Stimulated activated CD8-positive, alpha-beta memory T cell treated with anti-CD3 and anti-CD28 coated beads, Interleukin-7, amount 100 ng/mL, for 48 hours (primary cell): ENCODE measurements around the gene CEP20.

Source experiments
- DNase-seq, 2 donors: peaks; one replicate each; pipeline ENCODE4 v3.0.0-alpha.2; 2020; ENCODE audit warnings: low read depth in 1 of 2; ENCODE audit errors: extremely low read depth in 1 of 2

CEP20 gene

DNA sequence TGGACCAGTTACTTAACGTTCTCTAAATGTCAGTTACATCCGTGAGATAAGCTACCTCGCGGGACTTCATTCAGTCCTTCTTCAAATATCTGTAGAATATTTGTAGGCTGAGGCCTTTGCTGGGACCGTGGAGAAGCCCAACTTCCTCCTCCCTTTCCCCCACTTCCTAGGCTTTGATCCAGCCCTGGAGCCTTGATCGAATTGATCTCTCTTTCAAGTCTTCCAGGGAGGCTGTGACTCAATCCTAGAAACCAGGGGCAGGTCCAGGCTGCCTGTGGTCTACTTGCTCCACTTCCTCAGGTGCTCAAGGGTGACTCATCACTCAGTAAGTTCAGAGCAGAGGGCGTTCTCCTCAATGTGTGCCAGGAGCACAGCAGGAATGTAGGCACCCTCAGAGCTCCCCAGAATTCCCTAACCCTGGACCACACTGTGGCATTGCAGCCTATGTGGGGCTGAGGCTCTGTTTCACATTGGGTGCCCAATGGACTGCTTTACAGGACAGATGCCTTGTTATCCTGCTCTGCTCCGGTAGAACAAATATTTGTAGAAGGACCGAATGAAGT lies 11.2 kb upstream of the CEP20 start:
- DNase-seq: peak; percentile 17 to 57

DNA sequence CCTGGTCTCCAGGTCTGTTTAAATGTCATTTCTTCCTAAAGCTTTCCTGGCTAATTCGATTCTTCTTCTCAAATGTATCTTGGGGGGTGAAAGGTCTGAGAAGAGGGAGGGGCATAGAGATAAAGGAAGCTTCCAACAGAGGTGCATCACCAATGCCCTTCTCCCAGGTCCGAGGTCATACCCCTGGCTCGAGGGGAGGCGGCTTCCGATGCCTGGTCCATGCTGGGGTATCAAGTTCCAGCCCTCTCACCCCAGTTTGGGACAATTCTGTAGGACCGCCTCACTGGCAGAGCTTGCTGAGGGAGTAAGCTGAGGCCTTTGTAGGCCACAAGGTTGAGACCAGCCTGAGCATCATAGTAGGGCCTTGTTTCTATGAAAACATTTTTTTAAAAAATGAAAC lies 10.3 kb upstream of the CEP20 start:
- no peak for DNase-seq

DNA sequence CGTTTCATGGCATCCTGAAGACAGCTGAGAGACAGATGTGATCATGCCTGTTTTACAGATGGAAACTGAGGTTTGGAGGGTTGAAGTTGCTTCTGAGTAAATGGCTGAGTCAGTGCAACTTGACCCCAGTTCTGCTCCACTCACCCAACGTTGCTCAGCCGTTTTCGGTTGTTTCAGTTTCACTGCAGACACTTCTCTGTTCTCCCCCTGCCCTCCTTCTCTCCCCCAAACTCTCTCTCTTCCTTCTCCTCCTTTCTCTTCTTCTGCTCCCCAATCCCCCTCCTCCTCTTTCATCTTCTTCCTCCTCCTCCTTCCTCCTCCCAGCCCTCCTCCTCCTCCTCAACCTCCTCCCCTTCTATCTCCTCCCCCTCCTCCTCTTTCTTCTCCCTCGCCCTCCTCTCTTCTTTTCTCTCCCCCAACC lies 9.4 kb upstream of the CEP20 start:
- DNase-seq: peak in 1 of 2 donors; percentile 66

DNA sequence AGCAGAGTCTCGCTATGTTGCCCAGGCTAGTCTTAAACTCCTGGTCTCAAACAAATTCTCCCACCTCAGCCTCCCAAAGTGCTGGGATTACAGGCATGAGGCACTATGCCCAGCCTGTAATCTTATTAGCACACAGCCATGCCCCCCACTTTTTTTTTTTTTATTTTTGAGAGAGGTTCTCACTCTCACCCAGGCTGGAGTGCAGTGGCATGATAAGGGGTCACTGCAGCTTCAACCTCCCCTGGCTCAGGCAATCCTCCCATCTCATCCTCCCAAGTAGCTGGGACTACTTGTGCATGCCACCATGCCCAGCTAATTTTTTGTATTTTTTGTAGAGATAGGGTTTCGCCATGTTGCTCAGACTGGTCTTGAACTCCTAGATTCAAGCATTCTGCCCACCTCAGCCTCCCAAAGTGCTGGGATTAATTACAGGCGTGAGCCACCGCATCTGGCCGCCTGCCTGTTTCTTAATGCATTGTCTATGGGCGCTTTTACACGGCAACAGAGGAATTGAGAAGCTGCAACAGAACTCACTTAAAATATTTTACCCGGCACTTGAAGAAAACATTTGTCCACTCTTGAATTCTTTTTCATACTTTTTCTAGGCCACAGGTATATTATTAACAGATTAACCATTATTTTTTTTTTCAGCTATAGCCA lies 8.8 kb upstream of the CEP20 start:
- DNase-seq: no peak

DNA sequence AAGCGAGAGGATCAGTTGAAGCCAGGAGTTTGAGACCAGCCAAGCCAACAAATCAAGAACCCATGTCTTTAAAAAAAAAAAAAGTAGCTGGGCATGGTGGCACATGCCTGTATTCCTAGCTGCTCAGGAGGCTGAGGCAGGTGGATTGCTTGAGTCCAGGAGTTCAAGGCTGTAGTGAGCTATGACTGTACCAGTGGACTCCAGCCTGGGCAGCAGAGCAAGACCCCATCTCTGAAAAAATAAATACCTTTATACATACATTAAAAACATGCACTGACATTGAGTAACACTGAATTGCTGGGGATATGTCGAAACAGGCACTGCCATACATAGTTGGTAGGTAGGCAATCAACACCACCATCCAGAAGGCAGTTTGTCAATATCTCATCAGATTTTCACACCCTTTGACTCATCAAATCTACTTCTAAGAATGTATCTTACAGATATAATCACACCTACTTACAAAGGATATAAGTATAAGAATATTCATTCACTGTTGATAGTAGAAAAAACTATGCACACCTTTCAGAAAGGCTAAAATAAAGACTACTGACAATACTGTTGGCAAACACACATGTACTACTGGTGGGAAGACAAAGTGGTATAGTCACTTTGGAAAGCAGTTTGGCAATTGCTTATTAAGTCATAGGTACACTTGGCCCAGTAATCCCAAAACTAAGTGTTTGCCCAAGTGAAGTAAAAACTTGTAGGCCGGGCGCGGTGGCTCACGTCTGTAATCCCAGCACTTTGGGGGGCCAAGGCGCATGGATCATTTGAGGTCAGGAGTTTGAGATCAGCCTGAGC lies 6.4 kb upstream of the CEP20 start:
- DNase-seq: no peak

DNA sequence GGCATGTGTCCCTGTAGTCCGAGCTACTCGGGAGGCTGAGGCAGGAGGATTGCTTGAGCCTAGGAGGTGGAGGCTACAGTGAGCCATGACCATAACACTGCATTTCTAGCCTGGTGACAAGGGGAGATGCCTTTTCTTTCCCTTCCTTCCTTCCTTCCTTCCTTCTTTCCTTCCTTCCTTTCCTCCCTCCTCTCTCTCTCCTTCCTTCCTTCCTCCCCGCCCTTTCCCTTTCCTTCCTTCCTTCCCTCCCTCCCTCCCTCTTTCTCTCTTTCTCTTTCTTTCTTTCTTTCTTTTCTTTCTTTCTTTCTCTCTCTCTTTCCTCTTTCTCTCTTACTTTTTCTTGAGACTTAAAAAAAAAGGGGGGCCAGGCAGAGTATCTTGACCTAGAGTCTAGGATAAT lies 3.1 kb upstream of the CEP20 start:
- no peak for DNase-seq

DNA sequence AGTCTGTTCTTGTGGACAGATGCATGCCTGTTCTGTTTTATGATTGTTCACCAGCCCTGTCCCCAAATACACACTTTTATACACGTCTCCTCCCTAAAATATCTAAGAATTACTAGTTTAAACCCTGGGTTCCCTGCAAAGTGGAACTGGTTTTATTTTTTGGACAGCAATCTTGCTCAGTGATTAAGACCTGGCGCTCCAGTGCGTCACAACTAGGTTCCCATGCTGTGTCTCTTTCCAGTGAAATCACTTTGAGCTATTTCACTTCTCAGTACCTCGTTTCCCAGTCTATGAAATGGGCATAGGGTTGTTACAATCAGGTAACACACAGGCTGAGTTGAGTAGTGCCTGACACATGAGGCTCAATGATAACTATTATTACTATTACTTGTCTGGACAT lies 1.1 kb downstream of the CEP20 start:
- no peak for DNase-seq

DNA sequence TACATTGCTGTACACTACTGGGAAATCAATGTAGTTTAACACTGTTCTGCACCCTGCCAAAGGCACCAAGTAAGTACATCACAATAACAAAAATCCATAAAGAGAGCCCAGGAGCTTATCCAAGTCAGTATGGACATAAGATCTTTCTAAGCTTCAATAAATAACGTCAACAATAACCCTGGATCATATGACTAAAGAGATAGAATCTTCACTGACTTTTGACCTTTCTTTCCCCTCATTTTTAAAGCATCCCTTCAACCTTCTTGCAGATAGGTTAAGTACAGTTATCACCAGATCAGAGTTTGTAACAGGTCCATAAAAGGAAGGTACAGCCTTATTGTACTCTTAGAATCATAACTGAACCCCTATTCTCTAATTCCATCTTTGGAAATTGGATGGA lies 2.3 kb downstream of the CEP20 start:
- DNase-seq: no peak

DNA sequence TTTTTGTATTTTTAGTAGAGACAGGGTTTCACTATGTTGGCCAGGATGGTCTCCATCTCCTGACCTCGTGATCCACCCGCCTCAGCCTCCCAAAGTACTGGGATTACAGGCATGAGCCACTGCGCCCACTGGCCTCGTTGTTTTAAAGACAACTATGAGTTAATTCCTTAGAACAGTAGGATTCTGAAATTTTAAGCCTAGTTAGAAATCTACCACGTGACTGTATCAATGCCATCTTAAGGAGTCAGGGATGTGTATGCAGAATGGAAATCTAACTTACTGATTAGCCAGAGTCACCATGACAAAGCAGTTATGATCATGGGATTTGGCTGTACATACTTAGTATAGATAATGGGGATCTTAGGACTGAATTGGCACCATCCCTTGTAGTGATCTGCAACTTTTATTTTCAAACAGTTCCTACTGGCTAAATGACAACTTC lies 2.8 kb downstream of the CEP20 start:
- DNase-seq: no peak

DNA sequence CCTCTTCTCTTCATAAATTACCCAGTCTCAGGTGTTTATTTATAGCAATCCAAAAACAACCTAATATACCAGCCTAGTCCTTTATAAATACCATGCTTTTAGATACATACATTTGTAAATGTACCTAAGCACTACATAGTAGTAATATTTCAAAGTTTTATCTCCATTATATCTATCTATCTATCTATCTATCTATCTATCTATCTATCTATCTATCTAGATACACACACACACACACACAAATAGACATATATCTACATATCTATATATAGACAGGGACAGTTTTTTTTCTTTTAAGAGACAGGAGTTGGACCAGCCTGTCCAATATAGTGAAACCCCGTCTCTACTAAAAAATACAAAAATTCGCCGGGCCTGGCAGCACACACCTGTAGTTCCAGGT lies 5.8 kb downstream of the CEP20 start:
- DNase-seq: no peak

DNA sequence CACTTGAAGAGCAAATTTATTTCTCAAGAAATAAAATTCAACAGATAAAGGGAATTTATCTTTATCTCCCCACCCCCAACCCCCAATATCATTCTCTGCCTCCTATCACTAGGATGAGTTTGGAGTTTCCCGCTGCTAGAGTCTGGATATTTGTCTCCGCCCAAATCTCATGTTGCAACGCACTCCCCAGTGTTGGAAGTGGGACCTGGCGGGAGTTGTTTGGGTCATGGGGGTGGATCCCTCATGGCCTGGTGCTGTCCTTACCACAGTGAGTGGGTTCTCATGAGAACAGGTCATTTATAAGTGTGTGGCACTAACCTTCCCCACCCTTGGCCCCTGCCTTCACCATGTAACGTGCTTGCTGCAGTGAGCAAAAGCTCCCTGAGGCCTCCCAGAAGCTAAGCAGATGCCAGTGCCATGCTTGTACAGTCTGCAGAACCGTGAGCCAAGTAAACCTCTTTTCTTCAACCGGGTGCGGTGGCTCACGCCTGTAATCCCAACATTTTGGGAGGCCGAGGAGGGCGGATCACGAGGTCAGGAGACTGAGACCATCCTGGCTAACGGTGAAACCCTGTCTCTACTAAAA lies 6.5 kb downstream of the CEP20 start:
- no peak for DNase-seq

DNA sequence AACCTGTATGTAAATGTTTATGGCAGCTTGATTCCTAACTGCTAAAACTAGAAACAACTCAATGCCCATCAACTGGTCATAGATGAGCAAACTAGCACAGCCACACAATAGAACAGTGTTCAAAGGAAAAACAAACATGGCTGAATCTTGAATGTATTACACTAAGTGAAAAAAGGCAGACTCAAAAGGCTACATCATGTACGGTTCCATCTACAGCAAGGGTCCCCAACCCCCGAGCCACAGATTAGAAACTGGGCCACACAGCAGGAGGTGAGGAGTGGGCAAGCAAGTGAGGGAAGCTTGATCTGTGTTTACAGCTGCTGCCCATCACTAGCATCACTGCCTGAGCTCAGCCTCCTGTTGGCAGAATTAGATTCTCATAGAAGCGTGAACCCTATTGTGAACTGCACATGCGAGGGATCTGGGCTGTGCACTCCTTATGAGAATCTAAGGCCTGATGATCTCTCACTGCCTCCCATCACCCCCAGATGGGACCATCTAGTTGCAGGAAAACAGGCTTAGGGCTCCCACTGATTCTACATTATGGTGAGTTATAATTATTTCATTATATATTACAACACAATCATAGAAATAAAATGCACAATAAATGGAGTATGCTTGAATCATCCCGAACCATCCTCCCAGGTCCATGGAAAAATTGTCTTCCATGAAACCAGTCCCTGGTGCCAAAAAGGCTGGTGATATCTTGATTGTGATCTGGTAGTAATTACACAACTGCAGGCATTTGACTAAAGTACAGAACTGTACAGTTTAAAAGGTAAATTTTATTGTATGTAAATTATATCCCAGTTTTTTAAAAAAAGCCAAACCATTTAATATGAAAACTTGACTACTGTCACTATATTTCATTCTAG lies 7.7 kb downstream of the CEP20 start:
- no peak for DNase-seq

DNA sequence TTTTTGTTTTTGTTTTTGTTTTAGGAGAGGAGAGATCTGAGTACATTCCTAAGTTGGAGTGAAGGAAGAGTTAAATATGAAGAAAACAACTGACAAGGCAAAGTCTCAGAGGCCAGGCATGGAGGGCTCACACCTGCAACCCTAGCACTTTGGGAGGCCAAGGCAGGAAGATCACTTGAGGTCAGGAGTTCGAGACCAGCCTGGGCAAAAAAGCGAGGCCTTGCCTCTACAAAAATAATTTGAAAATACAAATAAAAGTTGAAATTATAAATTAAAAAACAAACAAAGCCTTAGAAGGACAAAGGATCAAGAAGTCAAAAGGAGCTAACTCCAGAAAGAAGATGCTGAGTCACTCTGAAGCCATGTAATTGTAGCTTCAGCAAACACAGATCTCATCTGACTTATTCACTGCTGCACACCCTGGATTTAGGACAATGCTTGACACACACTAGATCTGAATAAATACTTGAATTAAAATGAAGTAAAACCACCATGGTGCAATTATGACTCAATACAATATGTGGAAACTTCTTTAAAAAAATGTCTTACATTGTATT lies 9.1 kb downstream of the CEP20 start:
- no peak for DNase-seq

DNA sequence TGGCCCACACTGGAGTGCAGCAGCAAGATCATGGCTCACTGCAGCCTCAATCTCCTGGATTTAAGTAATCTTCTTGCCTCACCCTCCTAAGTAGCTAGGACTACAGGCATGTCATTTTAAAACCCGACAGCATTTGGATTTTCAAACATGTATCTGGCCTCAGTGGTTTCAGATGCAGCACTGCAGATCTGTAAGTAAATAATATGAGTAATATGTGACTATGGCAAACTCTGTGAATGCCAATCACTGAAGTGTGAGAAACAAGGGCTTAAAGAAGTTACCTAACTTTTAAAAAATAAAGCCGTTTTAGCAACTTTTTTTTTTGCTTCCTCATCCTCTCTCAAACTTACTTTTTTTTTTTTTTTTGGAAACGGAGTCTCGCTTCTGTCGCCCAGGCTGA lies 11.9 kb downstream of the CEP20 start:
- DNase-seq: no peak

DNA sequence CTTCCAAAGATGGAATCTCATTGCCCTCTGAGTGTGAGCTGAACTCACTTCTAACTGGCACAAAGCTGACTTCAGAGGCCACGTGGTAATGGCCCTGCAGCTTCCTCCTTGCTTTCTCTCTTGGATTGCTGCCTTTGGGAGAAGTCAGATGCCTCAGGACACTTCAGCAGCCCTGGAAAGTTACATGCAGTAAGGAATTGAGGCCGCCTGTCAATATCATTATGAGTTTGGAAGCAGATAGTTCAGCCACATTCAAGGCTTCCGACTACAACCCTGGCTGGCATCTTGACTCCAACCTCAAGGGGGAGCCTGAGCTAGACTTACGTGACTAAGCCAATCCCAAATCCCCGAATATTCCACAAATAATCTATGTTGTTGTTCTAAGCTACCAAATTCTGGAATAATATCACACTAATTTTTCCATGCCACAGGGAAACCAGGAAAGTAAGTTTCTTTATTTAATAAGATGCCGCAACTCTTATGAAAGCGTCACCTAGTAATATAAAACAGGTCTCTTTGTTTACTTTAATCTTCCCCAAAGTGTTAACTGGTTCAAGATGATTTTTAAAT lies 13.6 kb downstream of the CEP20 start:
- no peak for DNase-seq

DNA sequence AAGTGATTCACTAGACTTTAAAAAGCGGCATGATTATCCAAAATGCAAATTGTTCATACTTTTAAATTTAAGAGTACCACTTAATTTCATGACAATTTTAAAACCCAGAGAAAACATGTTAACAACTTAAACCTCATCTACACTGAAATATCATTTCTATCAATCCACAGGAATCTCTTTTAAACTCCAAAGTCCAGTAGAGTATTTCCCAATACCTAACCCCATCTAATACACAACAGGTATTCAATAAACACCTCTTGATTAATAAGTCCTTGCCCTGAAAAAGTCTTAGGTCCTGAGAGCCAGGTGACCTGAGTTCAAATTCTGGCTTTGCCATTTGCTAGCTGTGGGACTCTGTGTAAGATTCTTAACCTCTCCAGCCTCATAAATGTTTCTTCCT lies 14.7 kb downstream of the CEP20 start:
- DNase-seq: no peak

DNA sequence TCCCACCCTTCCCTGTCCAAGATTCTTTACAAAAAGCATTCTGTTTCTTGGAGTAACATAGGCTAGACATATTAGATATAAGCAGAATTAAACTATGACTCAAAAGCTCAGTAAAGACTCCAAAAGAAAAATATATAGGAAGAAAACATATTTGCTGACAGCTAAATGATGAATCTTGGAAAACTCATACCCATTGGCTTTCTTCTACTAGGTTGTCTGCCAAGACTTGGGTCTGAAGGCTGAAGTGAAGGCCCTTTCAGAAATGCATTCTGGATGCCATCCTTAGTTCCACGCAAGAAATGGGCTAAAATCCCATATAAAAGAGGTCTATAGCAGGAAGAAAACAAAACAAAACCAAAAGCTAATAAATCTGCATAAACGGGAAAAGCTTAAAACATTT lies 15.1 kb downstream of the CEP20 start:
- no peak for DNase-seq

DNA sequence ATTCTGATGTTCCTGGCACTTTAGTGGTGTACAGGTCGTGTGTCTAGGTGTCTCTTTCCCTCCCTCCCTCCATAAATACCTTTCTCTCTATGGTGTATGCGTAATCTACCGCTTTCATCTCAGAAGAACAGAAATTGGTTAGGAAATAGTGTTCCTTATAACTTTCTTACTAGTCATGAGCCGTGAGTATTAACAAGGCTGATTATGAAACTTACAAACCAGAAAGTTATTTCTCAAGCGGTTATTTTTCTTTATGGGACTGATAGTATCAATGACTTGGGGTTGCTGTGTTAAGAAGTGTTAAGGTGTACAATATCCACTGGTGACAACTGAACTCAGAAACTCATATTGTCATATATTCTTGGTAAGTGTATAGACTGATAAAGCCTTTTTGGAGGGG lies 18.4 kb downstream of the CEP20 start:
- no peak for DNase-seq

DNA sequence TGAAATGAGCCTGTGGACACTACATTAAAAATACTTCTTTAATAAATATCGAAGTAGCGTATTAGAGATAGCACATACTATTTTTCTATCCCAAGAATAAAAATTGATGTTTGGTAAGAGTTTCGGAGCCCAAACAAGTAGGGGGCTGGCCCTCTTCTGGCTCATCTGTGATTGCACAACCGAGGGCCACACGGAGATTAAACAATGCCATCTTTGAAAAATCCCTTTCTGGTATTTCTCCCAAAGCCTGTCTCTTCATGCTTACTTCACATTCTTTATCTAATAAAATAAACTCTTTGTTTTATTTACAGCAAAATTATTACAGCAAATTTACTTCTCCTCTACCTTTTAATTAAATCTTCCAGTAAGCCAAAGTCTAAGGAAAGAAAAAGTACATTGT lies 22.0 kb downstream of the CEP20 start:
- no peak for DNase-seq

DNA sequence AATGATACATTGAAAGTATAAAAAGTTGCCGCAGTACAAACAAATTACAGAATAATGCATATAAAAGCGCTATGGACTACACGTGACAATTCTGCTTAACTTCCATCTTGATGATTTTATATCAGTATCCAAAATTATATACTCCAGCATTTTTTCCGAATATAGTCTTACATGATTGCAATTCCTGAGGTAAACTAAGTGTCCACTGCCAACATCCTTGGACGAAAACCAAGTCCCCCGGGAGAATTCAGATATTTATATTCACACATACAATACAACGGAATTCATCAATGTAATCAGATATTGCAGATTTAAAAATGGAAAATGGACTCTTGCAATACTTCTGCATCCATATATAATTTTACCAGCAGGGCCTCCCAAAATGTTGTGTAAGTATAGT lies 22.7 kb downstream of the CEP20 start:
- DNase-seq: no peak
